NT2/D1 (cell line): ENCODE data around the gene FAM222B.

Experiments
- DNase-seq: peaks from one replicate; pipeline ENCODE4 v3.0.0-alpha.2; 2011; ENCODE audit warnings: low read depth, low spot score
- H3K27me3 ChIP-seq: 2 replicates; pipeline ENCODE4 v1.6.0; 2011; ENCODE audit warnings: mild to moderate bottlenecking; ENCODE audit not compliant: insufficient read length, insufficient read depth
- H3K36me3 ChIP-seq: 2 replicates; pipeline ENCODE4 v1.6.1; 2011; ENCODE audit warnings: mild to moderate bottlenecking, low read length, mixed read lengths; ENCODE audit not compliant: insufficient read depth, insufficient read length
- H3K4me1 ChIP-seq: 2 replicates; pipeline ENCODE4 v1.5.1; 2011; ENCODE audit not compliant: insufficient read depth, insufficient read length
- H3K4me3 ChIP-seq: 2 replicates; pipeline ENCODE4 v1.5.1; 2011; ENCODE audit warnings: low read depth; ENCODE audit not compliant: insufficient read length
- H3K9ac ChIP-seq: 2 replicates; pipeline ENCODE4 v1.6.0; 2011; ENCODE audit warnings: low read depth; ENCODE audit not compliant: insufficient read length
- H3K9me3 ChIP-seq: 2 replicates; pipeline ENCODE4 v1.5.1; 2011; ENCODE audit warnings: mild to moderate bottlenecking, low read length; ENCODE audit not compliant: insufficient read depth
- SUZ12 ChIP-seq: IDR thresholded peaks from 2 replicates; pipeline ENCODE4 v1.6.1; 2011; ENCODE audit not compliant: insufficient read length, insufficient read depth; ENCODE audit errors: extremely low read depth
- YY1 ChIP-seq: IDR thresholded peaks from 2 replicates; pipeline ENCODE4 v1.6.1; 2011; ENCODE audit not compliant: insufficient read length, insufficient read depth
- ZNF274 ChIP-seq: IDR thresholded peaks from 2 replicates; pipeline ENCODE4 v1.6.1; 2011; ENCODE audit warnings: mild to moderate bottlenecking, low read depth, low read length

Gene FAM222B

DNA sequence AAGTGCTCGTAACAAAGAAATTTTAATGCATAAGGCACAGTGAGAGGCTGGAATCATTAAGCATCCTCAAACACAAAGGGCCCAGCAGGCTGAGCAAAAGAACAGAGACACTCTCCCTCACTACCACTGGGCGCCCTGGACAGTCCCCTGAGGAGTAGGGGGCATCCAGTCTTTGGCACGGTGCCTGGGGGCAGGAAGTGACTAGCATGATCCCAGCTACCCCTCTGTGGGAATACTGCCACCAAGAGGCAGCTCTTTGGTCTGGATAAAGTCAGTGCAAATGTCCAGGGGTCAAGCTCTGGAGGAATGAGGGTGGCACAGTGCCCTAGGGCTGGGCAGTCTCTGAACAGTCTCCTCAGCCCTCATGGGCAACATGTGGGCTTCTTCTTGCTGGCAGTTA lies 128.3 kb downstream of the FAM222B start:
- H3K9ac ChIP-seq, result no peak overlapping the region
- no peaks in the 10 kb centered on the region for H3K9me3 ChIP-seq
- H3K27me3 ChIP-seq, result no peaks in the 10 kb centered on the region
- DNase-seq, result no peak
- peaks cover 20% of the 10 kb centered on the region for H3K4me1 ChIP-seq
- no peak for TF ChIP-seq YY1
- no peak for TF ChIP-seq SUZ12
- no peak for TF ChIP-seq ZNF274
- no peak overlapping the region for H3K4me3 ChIP-seq
- peaks cover 39% of the 10 kb centered on the region for H3K36me3 ChIP-seq

DNA sequence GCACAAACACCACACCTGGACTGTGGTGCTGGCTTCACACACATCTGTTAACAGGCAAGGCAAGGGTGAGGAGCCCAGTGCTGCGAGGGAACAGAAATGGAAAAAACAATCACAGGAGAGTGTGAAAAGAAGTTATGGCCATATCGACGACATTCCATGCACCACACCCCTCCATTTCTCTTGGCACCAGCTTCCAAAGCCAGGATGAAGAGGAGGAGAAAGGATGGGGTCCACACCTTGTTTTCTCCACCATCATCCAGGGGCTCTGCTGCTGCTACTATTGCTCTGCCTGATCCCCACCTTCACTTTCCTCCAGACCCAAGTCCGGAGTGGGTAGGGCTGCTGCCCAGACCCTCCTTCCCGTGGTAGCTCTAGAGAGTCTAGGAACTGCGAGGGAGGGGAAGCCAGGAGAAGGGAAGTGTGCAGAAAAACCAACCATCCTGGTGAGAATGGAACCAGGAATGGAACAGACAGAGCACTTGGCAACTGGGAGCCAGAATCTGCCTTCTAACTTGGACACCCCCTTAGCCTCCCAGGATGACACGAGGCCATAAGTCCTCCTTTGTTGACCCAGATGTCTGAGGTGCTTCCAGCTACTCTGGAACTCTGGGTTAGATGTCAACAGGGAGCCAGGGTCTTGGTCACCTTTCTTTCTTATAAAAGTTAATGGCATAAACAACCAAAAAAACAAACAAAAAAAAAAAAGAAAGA lies 129.7 kb downstream of the FAM222B start:
- H3K4me1 ChIP-seq, result peaks cover 20% of the 10 kb centered on the region
- peaks cover 39% of the 10 kb centered on the region for H3K36me3 ChIP-seq
- no peaks in the 10 kb centered on the region for H3K9me3 ChIP-seq
- peak overlapping the region; percentile 87 for H3K9ac ChIP-seq
- TF ChIP-seq ZNF274, result no peak
- TF ChIP-seq YY1, result no peak
- TF ChIP-seq SUZ12, result no peak
- H3K27me3 ChIP-seq, result no peaks in the 10 kb centered on the region
- DNase-seq, result no peak
- H3K4me3 ChIP-seq, result peak overlapping the region; percentile 37

DNA sequence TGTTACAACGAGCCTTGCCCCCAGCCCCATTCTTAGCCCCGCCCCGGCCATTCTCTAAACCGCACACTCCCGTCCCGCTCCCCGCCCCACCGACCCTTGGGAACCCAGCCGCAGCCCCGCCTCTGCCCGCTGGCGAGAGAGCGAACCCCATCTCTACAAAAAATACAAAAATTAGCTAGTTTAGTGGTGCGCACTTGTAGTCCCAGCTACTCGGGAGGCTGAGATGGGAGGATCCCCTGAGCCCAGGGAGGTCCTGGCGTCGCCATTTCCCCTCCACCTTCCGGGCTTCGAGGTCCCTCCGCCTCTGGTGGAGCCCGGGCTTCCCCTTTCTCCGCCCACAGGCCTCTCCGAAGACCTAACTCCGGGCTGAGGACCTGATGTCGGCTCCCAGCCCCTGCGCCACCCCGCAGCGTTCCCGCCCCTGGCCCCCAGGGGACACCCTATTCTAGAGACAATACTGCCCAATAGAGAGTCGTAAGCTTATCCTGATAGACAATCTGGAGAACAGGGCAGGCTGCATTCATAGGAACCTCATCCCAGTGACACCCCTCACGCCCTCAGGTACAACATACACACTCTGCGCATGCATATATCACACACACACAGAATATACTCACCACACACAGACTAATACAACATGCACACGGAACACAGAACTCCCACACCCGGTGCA lies 130.4 kb downstream of the FAM222B start:
- peak overlapping the region; percentile 87 for H3K9ac ChIP-seq
- H3K4me3 ChIP-seq, result peak overlapping the region; percentile 37
- DNase-seq, result no peak
- TF ChIP-seq YY1, result no peak
- no peak for TF ChIP-seq SUZ12
- no peak for TF ChIP-seq ZNF274
- no peaks in the 10 kb centered on the region for H3K27me3 ChIP-seq
- no peaks in the 10 kb centered on the region for H3K9me3 ChIP-seq
- peaks cover 20% of the 10 kb centered on the region for H3K4me1 ChIP-seq
- peaks cover 40% of the 10 kb centered on the region for H3K36me3 ChIP-seq

- peaks cover 43% of the 10 kb centered on the region for H3K36me3 ChIP-seq
- TF ChIP-seq SUZ12, result no peak
- no peak for TF ChIP-seq YY1
- no peak for TF ChIP-seq ZNF274
- no peak for DNase-seq
Observed at GRCh38 chr17:28711723-28712031, 130.9 kb downstream of the FAM222B start, which contains the start of gene PROCA1. TSS of gene PROCA1 (minus strand) at chr17:28711888. CDS start at chr17:28711660, 228 bp downstream.

DNA sequence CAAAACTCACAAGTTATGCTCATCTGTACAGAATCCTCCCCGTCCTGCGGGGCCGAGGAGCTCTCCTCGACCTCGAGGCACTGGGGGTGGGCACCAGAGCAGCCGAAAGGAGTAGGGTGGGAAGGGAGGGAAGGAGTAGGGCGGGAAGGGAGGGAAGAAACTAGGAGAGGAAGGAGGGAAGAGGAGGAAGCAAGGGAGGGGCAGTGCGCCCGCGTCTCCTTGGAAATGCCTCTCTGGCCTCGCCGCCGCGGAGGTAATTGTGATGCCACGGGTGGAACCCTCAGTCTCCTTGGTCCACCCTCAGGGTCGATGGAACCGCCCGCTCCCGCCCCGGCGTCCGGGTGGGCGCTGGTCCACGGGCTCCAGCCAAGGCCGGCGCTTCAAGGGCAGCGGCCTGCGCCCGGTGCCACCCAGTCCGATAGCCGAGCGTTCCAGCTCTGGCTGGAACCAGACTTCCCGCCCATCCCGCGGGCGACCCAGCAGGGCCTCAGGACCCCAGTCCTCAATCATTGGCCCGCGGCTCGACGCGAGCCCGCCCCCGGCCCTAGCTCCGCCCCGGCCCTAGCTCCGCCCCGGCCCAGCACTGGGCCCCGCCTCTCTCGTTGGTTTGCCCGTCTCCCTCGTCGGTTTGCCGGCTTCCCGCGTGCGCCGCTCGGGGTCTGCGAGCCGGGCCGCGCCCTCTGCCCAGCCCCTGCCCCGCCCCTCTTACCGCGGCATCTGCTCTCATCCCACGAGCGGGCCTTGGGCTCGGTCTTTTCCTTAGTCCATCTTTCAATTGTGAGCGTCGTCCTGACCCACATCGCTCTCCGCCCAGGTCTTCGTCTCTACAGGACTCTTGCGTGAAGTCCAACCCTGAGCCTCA lies 131.5 kb downstream of the FAM222B start:
- H3K9me3 ChIP-seq, result no peaks in the 10 kb centered on the region

More at GRCh38 chr17:28711723-28712031, 130.9 kb downstream of the FAM222B start, which contains the start of gene PROCA1:
- Histone ChIP-seq H3K4me1 (peaks cover 22% of the 10 kb centered on the region), H3K27me3 (no peaks in the 10 kb centered on the region), H3K4me3 (peak within 1 kb of the TSS; percentile 67), H3K9me3 (no peaks in the 10 kb centered on the region), H3K9ac (peak within 1 kb of the TSS; percentile 97)

DNA sequence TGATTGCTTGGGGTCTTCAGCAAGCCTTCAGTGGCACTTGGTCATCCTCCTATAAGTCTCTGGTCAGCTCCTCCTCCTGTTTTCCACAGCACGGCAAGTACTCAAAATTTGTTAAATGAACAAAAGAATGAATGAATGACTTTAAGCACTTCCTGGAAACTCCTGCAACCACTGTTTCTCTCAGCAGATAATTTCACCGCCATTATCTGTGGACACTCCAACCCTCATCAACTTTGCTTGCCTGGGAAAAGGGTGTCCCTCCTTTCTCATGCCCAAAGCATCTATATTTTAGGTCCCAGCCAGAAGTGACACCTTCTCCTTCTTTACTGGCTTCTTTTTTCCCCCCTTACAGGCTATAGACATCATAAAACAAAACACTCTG lies 135.3 kb downstream of the FAM222B start:
- Histone ChIP-seq H3K36me3 (peaks cover 41% of the 10 kb centered on the region), H3K27me3 (no peaks in the 10 kb centered on the region), H3K4me3 (no peak overlapping the region), H3K4me1 (peaks cover 17% of the 10 kb centered on the region), H3K9me3 (no peaks in the 10 kb centered on the region), H3K9ac (no peak overlapping the region)
- TF ChIP-seq SUZ12 (no peak), ZNF274 (no peak), YY1 (no peak)
- DNase-seq, result no peak

More for the DNA sequence above, 131.5 kb downstream of the FAM222B start:
- Histone ChIP-seq H3K4me1 (peaks cover 22% of the 10 kb centered on the region), H3K9ac (peak overlapping the region; percentile 97), H3K27me3 (no peaks in the 10 kb centered on the region), H3K36me3 (peaks cover 44% of the 10 kb centered on the region), H3K4me3 (peak overlapping the region; percentile 67)
- DNase-seq, result peak; percentile 80
- TF ChIP-seq SUZ12 (no peak), ZNF274 (no peak), YY1 (no peak)
